Bone marrow (tissue), 2 donors: ENCODE data around the gene GPHN.

Experiments used
- DNase-seq, 2 donors: peaks; one replicate each; lab custom pipeline; 2025; lab: John Stamatoyannopoulos, UW

Gene GPHN

DNA sequence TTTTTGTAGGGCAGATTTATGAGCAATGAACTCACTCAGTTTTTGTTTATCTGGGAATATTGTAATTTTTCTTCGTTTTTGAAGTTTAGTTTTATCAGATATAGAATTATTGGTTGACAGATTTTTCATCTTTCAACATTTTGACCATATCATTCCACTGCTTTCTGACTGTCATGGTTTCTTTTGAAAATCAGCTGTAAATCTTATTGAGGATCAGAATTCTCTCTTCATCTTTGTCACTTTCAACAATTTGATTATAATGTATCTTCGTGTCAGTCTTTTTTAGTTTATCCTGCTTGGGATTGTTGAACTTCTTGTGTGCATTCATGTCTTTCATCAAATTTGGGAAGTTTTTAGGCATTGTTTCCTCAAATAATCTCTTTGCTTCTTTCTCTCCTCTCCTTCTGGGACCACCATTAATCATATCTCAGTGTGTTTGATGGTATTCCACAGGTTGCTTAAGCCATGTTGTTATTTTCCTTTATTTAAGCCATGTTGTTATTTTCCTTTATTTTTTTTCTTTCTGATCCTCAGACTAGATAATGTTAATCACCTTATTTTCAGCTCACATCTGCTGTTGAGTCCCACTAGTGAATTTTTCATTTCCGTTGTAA lies 451.6 kb downstream of the GPHN start:
- no peak for DNase-seq

DNA sequence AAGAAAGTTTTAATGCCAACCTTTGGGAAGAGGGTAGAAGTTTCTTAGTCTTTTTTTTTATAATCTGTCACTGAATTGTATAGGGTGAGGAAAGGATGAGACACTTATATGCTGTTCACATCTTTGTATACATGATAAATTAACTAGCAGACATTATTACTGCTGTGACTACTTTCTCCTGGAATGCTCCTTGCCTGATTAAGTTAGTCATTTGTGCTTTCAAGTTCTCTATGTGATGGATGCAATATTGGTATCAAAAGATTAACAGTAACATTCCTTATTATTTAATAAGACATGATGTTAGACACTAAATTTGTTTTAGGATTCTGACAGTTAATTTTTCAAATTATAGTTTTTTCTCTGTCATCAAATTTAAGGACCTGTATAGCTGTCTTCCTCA lies 457.9 kb downstream of the GPHN start:
- DNase-seq: no peak

DNA sequence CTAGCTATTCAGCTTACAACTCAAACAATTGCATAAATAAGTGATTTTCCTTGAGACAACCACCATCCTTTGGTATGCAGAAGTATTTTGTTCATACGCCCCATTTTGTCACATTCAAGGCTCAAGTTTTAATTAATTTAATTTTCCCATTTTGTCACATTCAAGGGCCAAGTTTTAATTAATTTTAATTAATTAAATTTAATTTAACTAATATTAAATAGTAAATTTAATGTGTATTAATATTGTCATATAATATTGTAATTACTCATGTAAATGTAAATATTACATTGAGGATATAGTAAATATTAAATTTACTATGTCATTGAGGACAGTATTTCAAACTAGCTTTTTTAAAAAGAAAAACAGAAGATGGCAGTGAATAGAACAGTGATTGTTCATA lies 464.5 kb downstream of the GPHN start:
- DNase-seq: no peak

DNA sequence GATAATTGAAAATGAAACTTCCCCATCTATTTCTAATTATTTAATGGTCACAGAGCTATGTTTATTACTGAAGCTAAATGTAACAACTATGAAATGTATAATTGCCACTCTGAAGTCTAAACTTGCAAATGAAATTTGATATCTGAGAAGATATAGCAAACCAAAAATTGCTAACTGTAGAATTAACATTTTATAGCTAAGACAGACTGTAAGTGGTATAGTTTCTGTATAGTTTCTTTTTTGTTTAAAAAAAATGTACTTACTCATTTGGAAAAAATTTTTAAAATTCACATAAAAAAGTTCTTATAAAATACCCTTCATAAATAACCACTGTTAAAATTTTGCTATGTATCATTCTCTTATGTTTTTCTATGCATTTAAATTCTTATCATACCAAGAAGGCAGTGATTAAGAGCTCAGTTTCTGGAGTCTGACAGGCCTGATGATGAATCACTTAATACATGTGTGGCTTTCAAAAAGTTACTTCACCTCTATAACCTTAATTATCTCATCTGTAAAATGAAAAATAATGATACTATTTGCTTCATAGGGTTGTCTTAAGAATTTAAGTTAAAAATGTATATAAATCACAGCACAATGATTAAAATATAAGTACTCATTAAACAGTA lies 466.6 kb downstream of the GPHN start:
- DNase-seq: no peak

DNA sequence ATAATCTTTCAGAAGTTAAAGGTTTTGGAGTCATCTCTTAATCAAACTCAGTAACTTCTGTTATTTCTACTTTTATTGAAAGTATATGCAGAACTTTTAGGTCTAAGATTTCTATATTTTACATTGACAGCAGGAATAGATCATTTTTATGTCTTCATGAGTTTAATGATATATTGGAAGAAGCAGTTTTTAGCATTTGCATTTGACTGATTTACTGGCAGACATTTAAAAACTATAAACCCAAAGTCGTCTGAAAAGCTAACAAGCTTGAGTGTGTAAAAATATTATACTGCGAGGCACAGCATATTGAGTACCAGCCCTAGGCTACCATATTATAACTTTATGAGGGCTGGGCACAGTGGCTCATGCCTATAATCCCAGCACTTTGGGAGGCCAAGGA lies 467.3 kb downstream of the GPHN start:
- no peak for DNase-seq

DNA sequence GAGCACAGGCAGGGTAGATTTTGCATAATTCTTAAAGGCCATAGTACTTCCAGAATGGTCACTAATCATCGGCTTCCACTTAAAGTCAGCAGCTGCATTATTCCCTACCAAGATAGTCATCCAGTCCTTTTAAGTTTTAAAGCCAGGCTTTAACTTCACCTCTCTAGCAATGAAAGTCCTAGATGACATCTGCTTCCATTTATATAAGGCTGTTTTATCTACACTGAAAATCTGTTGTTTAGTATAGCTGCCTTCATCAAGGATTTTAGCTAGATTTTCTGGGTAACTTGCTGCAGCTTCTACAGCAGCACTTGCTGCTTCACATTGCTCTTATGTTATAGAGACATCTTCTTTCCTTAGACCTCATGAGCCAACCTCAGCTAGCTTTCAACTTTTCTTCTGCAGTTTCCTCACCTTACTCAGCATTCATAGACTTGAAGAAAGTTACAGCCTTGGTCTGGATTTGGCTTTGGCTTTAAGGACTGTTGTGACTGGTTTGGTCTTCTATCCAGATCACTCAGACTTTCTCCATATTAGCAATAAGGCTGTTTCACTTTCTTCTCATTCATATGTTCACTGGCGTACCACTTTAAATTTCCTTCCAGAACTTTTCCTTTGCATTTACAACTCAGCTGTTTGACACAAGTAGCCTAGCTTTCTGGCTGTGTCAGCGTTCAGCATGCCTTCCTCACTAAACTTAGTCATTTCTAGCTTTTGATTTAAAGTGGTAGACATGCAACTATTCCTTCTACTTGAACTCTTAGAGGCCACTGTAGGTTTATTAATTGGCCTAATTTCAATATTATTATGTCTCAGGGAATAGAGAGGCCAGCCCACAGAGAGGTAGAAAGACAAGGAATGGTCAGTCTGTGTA lies 471.4 kb downstream of the GPHN start:
- no peak for DNase-seq

DNA sequence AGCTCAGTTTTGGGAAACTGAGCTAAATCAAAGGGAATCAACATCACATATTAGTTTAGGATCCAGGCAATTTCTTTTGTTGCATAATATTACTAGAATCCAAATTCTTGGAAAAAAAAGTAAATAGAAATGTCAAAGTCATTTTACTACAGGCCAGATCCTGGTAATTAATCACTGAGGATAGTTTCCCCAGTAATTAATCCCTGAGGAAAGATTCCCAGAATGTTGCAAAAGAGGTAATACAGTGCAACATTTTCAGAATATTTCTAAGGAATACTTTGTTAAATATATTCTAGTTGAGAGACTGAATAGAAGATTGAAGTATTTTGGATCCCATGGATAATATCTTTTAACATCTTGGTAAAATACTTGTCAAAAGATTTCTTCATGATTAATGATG lies 474.3 kb downstream of the GPHN start:
- no peak for DNase-seq

DNA sequence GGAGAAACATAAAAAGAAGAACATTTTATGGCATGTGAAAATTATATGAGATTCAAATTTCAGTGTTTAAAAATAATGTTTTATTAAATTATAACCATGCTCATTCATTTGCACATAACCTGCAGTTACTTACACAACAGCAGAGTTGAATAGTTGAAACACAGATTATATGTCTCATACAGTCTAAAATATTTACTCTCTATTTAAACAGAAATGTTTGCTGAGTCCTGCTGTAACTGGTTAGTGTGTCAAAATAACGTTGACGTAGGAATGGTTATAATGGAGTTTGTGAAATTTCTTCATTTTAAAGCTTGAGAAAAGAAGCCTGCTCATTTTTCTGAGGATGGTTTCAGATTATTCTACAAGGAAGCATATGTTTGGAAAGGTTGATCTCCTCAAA lies 484.8 kb downstream of the GPHN start:
- no peak for DNase-seq

DNA sequence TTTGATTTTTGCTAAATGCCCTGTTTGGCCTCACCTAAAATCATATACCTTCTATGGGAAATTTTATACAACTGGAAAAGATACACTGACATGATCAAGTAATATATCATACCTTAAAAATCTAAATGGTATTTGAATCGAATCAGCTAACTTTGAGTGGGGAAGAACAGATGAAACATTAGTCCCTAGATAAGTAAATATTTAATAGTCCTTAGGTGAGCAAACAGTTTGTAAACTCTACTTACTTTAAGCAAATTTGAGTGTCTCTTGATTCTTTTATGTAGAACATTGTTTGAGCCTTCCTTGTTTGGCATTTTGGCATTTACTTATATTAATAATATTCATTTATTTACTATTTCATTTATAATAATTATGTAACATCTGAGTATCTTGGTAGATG lies 485.6 kb downstream of the GPHN start:
- no peak for DNase-seq

DNA sequence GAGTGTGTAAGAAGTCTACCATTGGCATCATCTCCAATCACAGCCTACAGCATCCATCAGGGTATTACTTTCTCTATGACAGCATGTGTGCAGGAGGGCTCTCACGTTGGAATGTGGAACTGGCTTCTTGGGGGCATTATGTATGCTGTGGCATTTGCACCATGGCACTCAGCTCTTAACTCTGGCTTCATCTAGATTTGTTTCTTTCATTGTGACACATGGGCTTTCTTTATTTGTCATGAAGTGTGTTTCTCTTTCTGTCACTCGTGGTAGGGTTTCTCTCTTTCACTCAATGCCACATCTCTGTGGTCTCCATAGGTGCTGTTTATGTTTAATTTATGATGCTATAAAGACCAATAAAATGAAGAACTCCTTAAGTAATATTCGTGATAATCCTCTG lies 490.1 kb downstream of the GPHN start:
- DNase-seq: no peak

DNA sequence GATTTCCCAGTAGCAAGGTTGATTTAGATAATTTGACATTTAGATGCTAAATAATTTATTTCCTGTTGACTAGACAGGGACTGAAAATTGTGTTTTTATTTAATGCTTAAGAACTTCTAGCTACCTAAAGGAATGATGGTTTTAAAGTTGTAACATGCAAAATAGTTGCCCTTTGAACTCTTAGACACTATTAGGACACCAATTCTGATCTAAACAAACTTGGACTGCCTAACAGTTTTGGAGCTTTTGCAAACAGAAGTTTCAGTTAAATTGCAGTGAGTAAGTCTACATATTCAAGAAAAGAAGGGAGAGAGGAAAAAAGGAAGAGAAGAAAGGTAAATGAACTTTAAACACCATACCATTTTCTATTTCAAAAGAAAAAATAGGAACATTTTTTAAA lies 492.0 kb downstream of the GPHN start:
- no peak for DNase-seq

DNA sequence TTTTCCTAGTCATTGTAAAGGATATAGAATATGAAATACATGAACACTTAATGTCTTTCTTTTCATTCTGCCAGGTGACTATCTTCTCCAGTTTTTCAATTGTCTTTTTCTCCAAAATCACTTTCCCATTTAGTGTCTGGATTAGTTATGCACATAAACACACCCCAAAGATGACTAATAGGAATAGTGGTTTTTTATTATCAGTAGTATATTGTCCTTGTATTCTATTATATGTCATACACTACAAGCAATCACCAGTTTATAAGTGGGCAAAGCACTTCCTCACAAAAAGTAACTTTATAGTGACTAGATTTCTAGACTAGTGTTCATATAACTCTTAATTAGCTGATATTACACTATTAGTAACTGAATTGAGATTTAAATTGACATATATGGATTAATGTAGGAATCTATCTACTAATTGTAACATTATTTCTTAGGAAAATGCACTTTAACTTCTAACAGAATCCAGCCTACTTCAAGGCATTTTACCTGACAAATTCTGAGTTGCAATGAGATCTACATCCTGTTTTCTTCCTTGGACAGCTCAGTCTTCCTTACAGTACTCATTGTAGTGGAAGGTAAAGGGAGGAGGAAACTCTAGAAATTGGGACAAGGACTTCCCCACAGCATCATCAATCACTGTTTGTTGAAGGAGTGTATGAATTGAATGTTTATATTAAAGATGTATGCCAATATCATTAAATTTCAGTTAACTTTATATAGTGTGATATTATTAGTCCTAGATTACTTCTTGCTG lies 495.2 kb downstream of the GPHN start:
- no peak for DNase-seq

DNA sequence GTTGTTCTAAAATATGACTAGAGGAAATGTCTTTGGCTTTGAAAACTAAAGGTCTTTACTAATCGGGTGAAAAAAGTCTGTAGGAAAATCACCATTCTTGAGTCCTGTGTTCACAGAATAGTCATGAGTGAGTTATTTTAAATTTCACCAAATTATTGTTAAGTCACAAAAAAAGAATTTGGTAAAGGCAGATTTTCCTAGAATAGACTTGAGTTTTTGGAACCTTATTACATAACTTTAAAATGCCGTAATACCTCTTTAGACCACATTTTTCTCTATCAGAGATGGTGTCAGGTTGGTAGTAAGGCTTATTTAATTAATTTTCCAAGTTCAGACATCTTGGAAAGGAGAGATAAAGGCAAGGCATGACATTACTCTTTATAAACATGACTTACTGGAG lies 496.6 kb downstream of the GPHN start:
- no peak for DNase-seq

DNA sequence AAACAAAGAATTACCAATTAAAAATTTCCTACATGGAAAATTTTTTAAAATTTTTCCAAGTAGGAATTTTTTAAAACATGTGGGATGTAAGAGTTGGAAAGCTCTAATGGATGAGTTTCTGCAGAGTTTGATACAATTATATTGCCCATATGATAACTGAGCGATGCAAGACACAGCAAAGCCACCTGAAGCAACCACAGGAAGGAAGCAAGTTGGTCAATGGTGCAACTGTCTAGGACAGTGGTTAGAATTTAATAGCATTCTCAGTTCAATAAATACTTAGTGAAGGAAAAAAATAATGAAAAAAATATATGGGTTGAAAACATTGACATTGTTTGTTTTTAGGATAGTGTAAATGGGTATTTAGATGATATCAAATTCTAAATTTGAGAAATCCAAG lies 502.7 kb downstream of the GPHN start:
- DNase-seq: no peak

DNA sequence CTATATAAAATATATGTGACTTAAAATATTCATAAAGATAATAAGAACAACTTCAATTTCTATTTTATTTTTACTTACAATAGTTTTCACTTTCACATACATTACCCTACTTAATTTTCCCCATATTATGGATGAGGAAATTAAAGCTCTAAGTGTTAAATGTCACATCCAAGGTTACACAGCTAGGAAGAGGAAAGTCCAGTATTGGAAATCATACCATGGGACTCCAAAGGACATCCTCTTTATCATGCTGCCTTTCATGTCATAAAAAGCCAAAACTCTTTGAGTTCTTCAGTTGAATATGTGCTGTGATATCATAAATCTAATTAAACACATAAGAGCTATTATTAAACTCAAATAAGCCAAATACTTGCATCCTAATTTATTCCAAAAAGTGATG lies 508.9 kb downstream of the GPHN start:
- no peak for DNase-seq

DNA sequence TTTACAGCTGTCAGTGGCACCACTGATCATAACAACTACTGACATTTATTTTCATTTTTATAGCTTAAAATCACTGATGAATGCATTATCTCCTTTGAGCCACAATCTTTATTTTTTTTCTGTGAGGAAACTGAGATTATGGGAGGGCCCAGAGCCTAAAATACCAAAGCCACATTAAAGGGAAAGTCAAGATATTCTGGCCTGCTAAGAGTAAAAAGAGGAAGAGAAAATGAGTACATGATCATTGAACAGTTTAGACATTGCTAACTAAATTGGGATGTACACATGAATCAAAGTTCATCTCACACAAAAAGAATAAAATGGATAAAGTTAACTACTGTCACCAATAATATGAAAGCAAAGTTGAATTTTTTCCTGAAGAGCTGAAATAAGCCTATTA lies 510.8 kb downstream of the GPHN start:
- no peak for DNase-seq

DNA sequence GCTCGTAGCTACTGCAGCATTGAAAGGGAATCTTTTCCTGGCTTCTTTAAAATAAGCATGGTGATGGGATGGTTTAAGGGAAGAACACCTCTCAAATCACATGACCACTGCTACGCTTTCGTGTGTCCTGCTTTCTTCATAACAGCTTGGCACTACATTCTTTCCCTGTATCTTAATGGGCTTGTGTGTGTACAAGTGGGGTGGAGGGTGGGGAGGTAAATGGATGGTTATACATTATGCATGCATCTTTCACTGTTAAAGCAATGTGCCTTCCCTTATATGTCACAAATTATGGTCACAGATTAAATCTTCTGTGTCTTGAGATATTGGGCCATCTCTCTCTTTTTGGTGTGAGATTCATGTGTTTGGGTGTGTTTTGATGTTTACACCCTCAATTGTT lies 511.8 kb downstream of the GPHN start:
- no peak for DNase-seq

DNA sequence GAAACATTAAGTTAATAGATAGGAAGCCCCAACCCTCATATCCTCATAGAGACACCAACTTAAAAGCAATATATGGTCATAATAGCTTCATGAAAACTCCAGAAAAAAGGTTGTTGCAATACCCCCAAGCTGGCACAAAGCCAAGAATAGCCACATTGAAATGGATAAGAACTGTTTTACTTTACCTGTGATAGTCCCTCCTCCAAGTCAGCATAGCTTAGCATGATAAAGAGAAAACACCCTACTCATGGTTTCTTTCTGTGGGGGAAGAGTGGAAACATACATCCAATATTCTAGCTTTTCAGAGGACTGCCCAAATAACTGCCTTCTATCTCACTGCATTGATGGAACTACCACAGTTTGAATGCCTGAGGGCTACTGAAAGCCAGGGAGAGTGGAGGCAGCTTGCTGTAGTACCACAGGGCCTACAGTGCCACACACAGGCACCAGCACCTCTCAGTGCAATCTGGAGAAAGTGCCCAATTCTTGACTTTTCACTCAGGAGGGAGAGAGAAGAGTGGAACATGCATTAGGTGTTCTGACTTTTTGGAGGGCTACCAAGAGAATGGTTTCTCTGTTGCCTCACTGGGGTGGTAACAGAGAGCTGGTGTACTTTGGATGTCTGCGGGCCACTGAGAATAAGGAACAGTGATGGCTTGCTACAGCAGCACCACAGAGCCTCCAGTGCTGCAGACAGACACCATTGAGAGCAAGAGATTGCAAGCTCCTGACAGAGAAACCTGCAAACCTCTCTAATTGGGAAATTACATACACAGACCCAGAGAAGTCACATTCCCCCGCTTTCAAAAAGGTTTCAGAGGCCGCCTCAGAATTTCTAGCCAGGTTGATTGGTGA lies 524.2 kb downstream of the GPHN start:
- no peak for DNase-seq

DNA sequence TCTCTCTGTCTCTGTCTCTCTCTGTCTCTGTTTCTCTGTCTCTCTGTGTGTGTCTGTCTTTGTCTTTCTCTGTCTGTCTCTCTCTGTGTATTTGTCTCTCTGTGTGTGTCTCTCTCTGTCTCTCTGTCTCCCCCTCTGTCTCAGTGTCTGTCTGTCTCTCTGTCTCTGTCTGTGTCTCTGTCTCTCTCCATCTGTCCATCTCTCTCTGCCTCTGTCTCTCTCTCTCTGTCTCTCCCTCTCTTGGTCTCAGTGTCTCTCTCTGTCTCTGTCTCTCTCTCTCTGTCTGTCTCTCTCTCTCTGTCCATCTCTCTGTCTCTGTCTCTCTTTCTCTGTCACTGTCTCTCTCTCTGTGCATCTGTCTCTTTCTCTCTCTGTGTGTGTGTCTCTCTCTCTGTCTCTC lies 537.5 kb downstream of the GPHN start:
- DNase-seq: no peak

DNA sequence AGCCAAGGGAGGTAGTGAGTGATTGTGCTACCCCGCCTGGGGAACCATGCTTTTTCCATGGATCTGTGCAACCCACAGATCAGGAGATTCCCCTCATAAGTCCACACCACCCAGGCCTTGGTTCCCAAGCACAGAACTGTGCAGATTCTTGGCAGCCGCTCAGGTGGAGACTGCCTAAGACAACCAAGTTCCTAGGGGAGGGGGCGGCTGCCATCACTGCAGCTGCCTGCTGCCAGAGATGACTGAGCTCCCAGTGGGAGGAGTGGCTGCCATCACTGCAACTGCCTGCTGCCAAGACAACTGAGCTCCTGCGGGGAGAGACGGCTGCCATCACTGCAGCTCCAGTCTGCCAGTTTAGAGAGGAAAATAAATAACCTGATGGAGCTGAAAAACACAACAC lies 542.9 kb downstream of the GPHN start:
- DNase-seq: no peak

DNA sequence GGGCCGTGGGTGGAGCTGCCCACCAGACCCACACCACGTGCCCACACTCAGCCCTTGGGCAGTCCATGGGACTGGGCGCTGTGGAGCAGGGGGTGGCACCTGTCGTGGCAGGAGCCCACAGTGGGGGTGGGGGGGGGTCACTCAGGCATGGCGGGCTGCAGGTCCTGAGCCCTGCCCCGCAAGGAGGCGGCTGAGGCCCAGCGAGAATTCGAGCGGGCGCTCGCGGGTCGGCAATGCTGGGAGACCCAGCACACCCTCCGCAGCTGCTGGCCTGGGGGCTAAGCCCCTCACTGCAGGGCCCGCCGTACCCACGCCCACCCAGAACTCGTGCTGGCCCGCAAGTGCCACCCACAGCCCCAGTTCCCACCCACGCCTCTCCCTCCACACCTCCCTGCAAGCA lies 548.7 kb downstream of the GPHN start:
- no peak for DNase-seq

DNA sequence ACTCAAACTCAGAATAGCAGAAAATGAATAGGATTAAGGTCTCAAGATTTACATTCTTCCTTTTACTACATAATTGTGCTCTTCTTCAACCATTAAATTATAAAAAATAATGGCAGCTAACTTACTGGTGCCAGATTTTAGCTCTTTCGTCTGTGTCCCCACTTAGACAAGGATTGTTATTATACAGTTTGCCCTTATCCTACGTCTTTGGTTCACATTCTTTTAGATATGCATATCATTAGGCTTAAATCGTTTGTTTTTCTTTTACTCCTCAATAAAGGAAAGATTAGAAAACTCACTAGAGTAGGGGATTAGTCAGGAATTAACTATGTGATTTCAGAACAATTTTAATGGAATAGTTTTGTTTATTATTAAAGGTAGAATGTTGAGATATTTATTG lies 551.6 kb downstream of the GPHN start:
- no peak for DNase-seq
